HUES48 (cell line): Measurements from ENCODE around the gene OR1F1.

ENCODE experiments used
- H3K27ac ChIP-seq: one replicate; pipeline ENCODE4 v1.7.0; 2013; ENCODE audit warnings: low read depth, low read length, inconsistent platforms
- H3K27me3 ChIP-seq: 2 replicates; pipeline ENCODE4 v1.6.1; 2013; ENCODE audit warnings: mild to moderate bottlenecking, low read length; ENCODE audit not compliant: control insufficient read depth, insufficient read depth
- H3K36me3 ChIP-seq: 2 replicates; pipeline ENCODE4 v1.6.1; 2013; ENCODE audit warnings: low read length; ENCODE audit not compliant: control insufficient read depth, insufficient read depth
- H3K4me1 ChIP-seq: 2 replicates; pipeline ENCODE4 v1.6.1; 2013; ENCODE audit warnings: mild to moderate bottlenecking, low read length; ENCODE audit not compliant: control insufficient read depth, insufficient read depth
- H3K4me3 ChIP-seq: 2 replicates; pipeline ENCODE4 v1.5.1; 2013; ENCODE audit warnings: mild to moderate bottlenecking, low read depth, low read length
- H3K9ac ChIP-seq: 2 replicates; pipeline ENCODE4 v1.6.1; 2013; ENCODE audit warnings: mild to moderate bottlenecking, low read depth, low read length, moderate library complexity
- H3K9me3 ChIP-seq: 2 replicates; pipeline ENCODE4 v1.6.1; 2013; ENCODE audit warnings: low read length; ENCODE audit not compliant: control insufficient read depth, insufficient read depth

The OR1F1 gene

DNA sequence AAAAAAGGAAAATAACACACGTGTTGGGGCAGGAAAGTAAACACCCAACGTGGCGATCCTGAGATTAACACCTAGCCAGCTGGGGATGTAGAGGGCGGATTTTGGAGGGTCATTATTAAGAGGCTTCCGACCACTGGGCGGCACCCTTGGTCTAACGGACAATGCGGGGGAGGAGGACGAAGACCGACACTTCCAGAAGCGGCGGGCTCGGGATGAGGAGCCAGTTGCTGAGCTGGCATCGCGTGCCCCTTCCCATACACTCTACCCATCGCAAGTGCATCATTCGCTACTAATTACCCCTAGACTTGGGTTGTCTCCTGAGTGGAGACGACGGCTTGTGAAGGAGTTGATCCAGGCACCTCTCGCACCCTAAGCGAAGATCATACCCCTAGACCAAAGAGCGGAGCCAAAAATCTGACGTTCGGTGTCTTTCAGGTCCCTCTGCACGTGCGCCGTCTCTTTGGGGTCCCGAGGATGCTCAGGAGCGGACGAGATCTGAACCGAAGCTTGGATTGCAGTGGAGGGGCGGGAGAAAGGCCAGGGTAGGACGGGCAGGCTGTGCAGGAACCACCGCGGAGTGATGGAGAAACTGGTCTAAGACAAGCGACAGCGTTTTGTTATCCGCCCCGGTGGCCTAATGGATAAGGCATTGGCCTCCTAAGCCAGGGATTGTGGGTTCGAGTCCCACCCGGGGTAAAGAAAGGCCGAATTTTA is 35.6 kb upstream of the OR1F1 start:
- Histone ChIP-seq H3K27ac (peak overlapping the region; percentile 57), H3K36me3 (no peaks in the 10 kb centered on the region), H3K27me3 (peaks cover 14% of the 10 kb centered on the region), H3K9ac (peak overlapping the region; percentile 38; the same call in 1 of the 2 replicates), H3K4me3 (peak overlapping the region; percentile 84), H3K9me3 (no peaks in the 10 kb centered on the region), H3K4me1 (0 out of 2 replicates have a peak, but pooled peaks cover 2% of the 10 kb centered on the region)

DNA sequence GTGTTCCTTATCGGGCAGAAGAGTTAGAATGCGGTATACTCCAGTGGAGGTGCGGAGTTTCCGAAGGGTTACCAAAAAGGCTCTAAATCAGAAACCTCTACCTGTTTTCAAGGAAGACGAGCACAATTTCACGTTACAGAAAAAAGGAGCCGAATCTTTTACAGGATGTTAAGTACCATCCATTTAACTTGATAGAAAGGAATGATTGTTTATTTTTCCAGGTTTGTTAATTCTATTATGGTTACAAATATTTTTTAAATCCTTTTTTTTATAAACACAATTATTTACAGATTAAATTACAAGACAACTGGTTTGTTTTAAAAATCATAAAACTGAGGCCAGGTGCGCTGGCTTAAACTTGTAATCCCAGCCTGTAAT is 35.0 kb upstream of the OR1F1 start:
- Histone ChIP-seq H3K27ac (no peak overlapping the region), H3K4me3 (no peak overlapping the region)

GRCh38 chr16:3155181-3155580 is 32.8 kb upstream of the OR1F1 start:
- no peaks in the 10 kb centered on the region for H3K36me3 ChIP-seq
- no peak overlapping the region for H3K27ac ChIP-seq
- H3K9ac ChIP-seq: no peak overlapping the region
- H3K4me1 ChIP-seq: no peaks in the 10 kb centered on the region
- H3K4me3 ChIP-seq: no peak overlapping the region
- peaks cover 10% of the 10 kb centered on the region for H3K27me3 ChIP-seq
- H3K9me3 ChIP-seq: no peaks in the 10 kb centered on the region

More for the DNA sequence above, 35.0 kb upstream of the OR1F1 start:
- Histone ChIP-seq H3K9me3 (no peaks in the 10 kb centered on the region), H3K9ac (no peak overlapping the region), H3K27me3 (peaks cover 19% of the 10 kb centered on the region), H3K36me3 (no peaks in the 10 kb centered on the region), H3K4me1 (0 out of 2 replicates have a peak, but pooled peaks cover 2% of the 10 kb centered on the region)

GRCh38 chr16:3155972-3156371 is 32.0 kb upstream of the OR1F1 start:
- H3K9me3 ChIP-seq: no peaks in the 10 kb centered on the region
- no peak overlapping the region for H3K27ac ChIP-seq
- H3K36me3 ChIP-seq: no peaks in the 10 kb centered on the region
- H3K4me3 ChIP-seq: no peak overlapping the region
- no peak overlapping the region for H3K9ac ChIP-seq
- peaks cover 10% of the 10 kb centered on the region for H3K27me3 ChIP-seq
- H3K4me1 ChIP-seq: no peaks in the 10 kb centered on the region

DNA sequence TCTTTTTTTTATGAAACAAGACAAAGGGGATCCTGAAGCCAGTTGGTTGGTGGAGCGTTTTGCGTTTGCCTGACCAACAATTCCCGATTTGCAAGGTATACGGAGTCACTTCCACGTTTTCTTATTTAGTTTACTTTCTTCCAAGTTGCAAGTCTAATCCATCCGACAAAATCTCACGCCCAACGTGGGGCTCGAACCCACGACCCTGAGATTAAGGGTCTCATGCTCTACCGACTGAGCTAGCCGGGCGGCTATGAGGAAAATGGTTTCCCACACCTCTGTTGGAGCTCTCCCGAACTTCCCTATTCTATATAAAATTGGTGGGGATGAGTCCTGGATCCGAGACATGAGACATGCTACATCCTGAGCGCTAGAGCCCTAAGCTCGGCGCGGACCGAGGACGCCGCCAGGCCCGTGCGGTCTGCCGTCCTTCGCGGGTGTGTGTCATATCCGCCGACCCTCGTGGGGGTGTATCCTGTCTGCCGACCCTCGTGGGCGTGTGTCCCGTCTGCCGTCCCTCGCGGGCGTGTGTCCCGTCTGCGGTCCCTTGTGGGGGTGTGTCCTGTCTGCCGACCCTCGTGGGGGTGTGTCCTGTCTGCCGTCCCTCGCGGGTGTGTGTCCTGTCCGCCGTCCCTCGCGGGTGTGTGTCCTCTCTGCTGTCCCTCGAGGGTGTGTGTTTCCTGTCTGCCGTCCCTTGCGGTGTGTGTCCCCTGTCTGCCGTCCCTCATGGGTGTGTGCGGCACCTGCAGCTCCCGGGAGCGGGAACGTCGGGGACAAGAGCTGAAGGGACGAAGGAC is 30.6 kb upstream of the OR1F1 start:
- no peak overlapping the region for H3K9ac ChIP-seq
- no peaks in the 10 kb centered on the region for H3K36me3 ChIP-seq
- peak overlapping the region; percentile 73 for H3K4me3 ChIP-seq
- no peaks in the 10 kb centered on the region for H3K4me1 ChIP-seq
- no peaks in the 10 kb centered on the region for H3K9me3 ChIP-seq
- H3K27ac ChIP-seq: peak overlapping the region; percentile 42
- H3K27me3 ChIP-seq: peaks cover 10% of the 10 kb centered on the region

GRCh38 chr16:3158026-3158509 is 29.9 kb upstream of the OR1F1 start:
- peak overlapping the region; percentile 73 for H3K4me3 ChIP-seq
- H3K9me3 ChIP-seq: no peaks in the 10 kb centered on the region
- no peak overlapping the region for H3K27ac ChIP-seq
- H3K4me1 ChIP-seq: no peaks in the 10 kb centered on the region
- peaks cover 10% of the 10 kb centered on the region for H3K27me3 ChIP-seq
- H3K9ac ChIP-seq: peak overlapping the region; percentile 27; the same call in 1 of the 2 replicates
- H3K36me3 ChIP-seq: no peaks in the 10 kb centered on the region

- H3K9me3 ChIP-seq: no peaks in the 10 kb centered on the region
- H3K27me3 ChIP-seq: peaks cover 10% of the 10 kb centered on the region
- H3K36me3 ChIP-seq: no peaks in the 10 kb centered on the region
- H3K4me3 ChIP-seq: peak overlapping the region; percentile 73
- H3K4me1 ChIP-seq: no peaks in the 10 kb centered on the region
- peak overlapping the region; percentile 49 for H3K27ac ChIP-seq
- peak overlapping the region; percentile 62; the same call in 1 of the 2 replicates for H3K9ac ChIP-seq
These were observed 29.3 kb upstream of the OR1F1 start for GRCh38 chr16:3158510-3159314.

DNA sequence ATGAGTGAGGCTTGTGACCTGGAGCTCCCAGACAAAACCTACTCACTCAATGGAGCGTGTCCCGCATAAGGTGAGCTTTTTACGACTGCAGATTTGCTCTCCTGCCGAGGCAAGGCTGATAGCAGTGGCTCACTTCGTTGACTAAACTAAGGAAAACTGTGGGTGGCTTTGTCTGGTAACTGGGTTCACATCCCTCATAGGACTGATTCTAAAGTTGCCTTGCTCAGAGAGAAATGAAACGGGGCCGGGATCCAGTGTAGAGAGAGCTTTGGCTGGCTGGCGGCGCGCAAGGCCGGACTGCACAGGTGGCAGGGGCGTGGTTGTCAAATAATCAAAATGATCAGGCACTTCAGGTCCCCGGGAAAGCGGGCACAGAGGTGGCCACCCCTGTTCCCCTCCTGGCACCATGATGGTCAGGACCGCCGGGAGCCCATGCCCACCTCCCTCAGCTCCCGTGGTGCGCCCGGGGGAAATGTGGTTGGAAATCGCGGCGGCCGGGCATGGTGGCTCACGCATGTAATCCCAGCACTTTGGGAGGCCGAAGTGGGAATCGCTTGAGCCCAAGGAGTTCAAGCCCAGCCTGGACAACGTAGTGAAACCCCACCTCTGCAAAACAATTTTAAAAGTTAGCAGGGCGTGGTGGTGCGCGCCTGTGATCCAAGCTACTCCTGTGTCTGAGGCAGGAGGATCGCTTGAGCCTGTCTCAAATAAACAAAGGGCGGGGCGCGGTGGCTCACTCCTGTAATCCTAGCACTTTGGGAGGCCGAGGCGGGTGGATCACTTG is 26.6 kb upstream of the OR1F1 start:
- Histone ChIP-seq H3K27me3 (peaks cover 10% of the 10 kb centered on the region), H3K27ac (no peak overlapping the region), H3K36me3 (no peaks in the 10 kb centered on the region), H3K4me1 (no peaks in the 10 kb centered on the region), H3K9me3 (no peaks in the 10 kb centered on the region), H3K9ac (no peak overlapping the region), H3K4me3 (no peak overlapping the region)

- Histone ChIP-seq H3K4me3 (no peak overlapping the region), H3K27ac (no peak overlapping the region)
These were observed 23.6 kb upstream of the OR1F1 start for GRCh38 chr16:3164121-3164991.

More at GRCh38 chr16:3164121-3164991, 23.6 kb upstream of the OR1F1 start:
- Histone ChIP-seq H3K4me1 (no peaks in the 10 kb centered on the region), H3K36me3 (no peaks in the 10 kb centered on the region), H3K27me3 (peaks cover 8% of the 10 kb centered on the region), H3K9me3 (no peaks in the 10 kb centered on the region), H3K9ac (no peak overlapping the region)
